ENCODE results near the gene TMEM242.

The TMEM242 gene

GRCh38 chr6:157268835-157269234 lies 54.5 kb downstream of the TMEM242 start:
- DNase-seq = no peak

GRCh38 chr6:157268396-157268795 lies 54.9 kb downstream of the TMEM242 start:
- no peak for DNase-seq

GRCh38 chr6:157267654-157268053 lies 55.7 kb downstream of the TMEM242 start:
- DNase-seq = no peak

GRCh38 chr6:157267109-157267611 lies 56.2 kb downstream of the TMEM242 start:
- DNase-seq = no peak

- no peak for DNase-seq
Measured at GRCh38 chr6:157266274-157267101, 56.8 kb downstream of the TMEM242 start.

GRCh38 chr6:157265635-157266034 lies 57.7 kb downstream of the TMEM242 start:
- DNase-seq = no peak

GRCh38 chr6:157265186-157265585 lies 58.1 kb downstream of the TMEM242 start:
- no peak for DNase-seq

- DNase-seq = no peak
Measured at GRCh38 chr6:157264701-157265100, 58.6 kb downstream of the TMEM242 start.

- DNase-seq = no peak
Measured at GRCh38 chr6:157263881-157264397, 59.4 kb downstream of the TMEM242 start.

GRCh38 chr6:157263146-157263545 lies 60.2 kb downstream of the TMEM242 start:
- DNase-seq = no peak

GRCh38 chr6:157261606-157262005 lies 61.7 kb downstream of the TMEM242 start:
- no peak for DNase-seq

- DNase-seq = no peak
Measured at GRCh38 chr6:157260735-157261410, 62.4 kb downstream of the TMEM242 start.

GRCh38 chr6:157259443-157259842 lies 63.9 kb downstream of the TMEM242 start:
- no peak for DNase-seq

GRCh38 chr6:157258878-157259277 lies 64.4 kb downstream of the TMEM242 start:
- no peak for DNase-seq

GRCh38 chr6:157255079-157255478 lies 68.2 kb downstream of the TMEM242 start:
- no peak for DNase-seq

- no peak for DNase-seq
Measured at GRCh38 chr6:157254538-157254937, 68.8 kb downstream of the TMEM242 start.

- DNase-seq = no peak
Measured at GRCh38 chr6:157253699-157254098, 69.6 kb downstream of the TMEM242 start.

- DNase-seq = no peak
Measured at GRCh38 chr6:157253017-157253416, 70.3 kb downstream of the TMEM242 start.

GRCh38 chr6:157251586-157252247 lies 71.6 kb downstream of the TMEM242 start:
- DNase-seq = no peak

GRCh38 chr6:157249826-157250225 lies 73.5 kb downstream of the TMEM242 start:
- no peak for DNase-seq

GRCh38 chr6:157248264-157248663 lies 75.1 kb downstream of the TMEM242 start:
- no peak for DNase-seq

GRCh38 chr6:157246771-157247484 lies 76.4 kb downstream of the TMEM242 start:
- no peak for DNase-seq

Data from NCI-H446 treated with DMSO at 0.1 percent for 48 hours (cell line).